ENCODE results near the gene SAE1.
A peak's percentile ranks its signal among the peaks of the same experiment; 100 is the strongest.
"Not testable (repeated sequence)": the region's sequence is repeated elsewhere in the genome, so short reads cannot be mapped to it uniquely, and the experiment has no call there.

Gene SAE1

DNA sequence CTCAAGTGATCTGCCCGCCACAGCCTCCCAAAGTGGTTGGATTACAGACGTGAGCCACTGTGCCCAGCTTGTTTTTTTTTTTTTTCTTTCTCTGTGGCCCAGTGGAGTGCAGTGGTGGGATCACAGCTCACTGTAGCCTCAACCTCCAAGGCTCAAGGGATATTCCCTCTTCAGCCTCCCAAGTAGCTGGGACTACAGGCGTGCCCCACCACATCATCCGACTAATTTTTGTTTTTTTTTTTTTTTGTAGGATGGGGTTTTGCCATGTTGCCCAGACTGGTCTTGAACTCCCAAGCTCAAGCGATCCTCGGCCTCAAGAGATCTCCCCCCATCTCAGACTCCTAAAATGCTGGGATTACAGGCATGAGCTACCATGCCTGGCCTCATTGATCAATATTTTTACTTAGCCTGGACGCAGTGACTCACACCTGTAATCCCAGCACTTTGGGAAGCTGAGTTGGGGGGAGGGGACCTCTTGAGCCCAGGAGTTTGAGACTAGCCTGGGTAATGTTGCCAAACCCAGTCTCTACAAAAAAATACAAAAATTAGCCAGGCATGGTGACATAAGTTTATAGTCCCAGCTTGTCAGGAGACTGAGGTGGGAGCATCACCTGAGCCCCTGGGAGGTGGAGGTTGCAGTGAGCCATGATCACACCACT, 1.7 kb downstream of the SAE1 start:
- DNase-seq, result no peak

DNA sequence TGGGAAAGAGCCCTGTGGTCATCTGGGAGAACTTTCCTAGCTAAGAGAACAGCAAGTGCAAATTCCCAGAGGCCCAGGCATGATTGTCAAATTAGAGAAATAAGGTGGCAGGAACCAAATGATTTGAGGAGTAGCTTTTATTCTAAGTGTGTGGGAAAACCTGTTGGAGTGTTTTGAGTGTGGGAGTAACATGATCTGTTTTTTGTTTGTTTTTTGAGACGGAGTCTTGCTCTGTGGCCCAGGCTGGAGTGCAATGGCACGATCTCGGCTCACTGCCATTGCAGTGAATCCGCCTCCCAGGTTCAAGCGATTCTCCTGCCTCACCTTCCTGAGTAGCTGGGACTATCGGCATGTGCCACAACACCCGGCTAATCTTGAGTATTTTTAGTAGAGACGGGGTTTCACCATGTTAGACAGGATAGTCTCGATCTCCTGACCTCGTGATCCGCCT, 2.4 kb downstream of the SAE1 start:
- DNase-seq, result peak; percentile 47

DNA sequence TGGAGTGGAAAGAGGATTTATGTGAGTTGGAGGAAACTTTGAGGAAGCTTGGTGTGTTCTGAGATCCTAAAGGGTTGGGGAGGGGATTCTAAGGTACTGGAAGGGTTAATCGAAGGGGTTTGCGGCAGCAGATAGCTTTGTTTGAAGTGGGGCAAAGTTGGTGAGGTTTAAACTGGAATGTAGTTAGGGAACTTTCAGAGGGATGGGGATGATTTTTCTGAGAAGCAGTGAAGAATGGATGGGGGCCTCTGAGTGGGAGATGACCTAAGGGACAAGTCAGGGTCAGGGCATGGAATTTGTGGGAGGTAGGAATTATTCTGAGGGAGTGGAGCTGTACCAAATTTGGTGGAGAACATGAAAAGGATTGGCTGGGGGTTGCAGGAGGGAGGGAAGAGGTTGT, 3.9 kb downstream of the SAE1 start:
- no peak for DNase-seq

DNA sequence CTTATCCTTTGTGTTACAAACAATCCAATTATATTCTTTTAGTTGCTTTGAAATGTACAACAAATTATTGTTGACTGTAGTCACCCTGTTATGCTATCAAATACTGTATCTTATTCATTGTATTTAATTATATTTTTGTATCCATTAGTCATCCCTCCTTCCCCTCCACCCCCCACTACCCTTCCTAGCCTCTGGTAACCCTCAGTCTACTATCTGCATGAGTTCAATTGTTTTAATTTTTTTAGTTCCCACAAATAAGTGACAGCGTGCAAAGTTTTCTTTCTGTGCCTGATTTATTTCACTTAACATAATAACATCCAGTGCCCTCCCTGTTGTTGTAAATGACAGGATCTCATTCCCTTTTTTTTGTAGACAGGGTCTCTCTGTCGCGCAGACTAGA, 4.5 kb downstream of the SAE1 start:
- DNase-seq, result no peak

DNA sequence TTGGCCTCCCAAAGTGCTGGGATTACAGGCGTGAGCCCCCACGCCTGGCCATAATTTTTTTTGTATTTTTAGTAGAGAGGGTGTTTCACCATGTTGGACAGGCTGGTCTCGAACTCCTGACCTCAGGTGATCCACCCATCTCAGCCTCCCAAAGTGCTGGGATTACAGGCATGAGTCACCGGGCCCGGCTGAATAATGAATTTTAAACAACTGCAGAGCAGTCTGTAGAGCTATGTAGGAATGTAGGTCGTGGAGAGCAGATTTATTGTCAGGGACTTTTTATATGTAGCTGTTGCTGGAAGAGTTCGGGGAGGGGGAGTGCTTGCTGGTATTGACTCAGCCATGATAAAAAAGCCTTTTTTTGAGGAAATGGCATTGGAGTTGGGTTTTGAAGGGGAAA, 10.6 kb downstream of the SAE1 start:
- not testable (repeated sequence) for DNase-seq

DNA sequence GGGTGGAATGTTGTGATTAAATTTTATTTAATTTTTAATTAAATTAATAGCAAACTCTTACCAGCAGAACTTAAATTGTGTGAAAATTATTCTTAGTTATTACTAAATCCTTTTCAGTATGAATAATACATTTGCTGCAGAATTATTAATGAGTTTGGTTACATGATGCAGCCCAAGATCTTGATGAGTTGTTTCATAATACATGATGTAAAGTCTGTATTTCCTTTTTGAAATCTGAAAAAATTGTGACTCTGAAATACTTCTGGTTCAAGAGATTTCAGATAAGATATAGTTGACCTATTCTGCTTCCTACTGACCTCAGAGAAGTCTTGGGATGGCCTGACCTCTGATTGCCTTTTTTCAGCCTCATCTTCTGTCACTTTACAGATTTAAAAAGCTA, 11.1 kb downstream of the SAE1 start:
- DNase-seq, result no peak

DNA sequence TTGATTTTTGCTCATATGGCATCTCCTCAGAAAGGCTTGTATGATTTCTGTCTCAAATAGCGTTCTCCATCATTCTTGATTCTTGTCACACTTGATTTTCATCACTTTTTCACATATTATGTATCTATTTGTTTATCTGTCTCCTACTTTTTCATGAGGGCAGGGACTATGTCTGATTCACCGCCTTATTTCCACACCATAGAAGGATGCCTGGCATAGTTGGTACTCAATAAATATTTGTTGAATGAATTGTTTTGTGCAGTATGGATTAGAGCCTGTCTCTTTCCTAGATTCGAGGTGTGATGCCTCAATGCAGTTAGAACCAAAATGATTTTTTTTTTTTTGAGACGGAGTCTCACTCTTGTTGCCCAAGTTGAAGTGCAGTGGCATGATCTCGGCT, 12.1 kb downstream of the SAE1 start:
- DNase-seq, result no peak

DNA sequence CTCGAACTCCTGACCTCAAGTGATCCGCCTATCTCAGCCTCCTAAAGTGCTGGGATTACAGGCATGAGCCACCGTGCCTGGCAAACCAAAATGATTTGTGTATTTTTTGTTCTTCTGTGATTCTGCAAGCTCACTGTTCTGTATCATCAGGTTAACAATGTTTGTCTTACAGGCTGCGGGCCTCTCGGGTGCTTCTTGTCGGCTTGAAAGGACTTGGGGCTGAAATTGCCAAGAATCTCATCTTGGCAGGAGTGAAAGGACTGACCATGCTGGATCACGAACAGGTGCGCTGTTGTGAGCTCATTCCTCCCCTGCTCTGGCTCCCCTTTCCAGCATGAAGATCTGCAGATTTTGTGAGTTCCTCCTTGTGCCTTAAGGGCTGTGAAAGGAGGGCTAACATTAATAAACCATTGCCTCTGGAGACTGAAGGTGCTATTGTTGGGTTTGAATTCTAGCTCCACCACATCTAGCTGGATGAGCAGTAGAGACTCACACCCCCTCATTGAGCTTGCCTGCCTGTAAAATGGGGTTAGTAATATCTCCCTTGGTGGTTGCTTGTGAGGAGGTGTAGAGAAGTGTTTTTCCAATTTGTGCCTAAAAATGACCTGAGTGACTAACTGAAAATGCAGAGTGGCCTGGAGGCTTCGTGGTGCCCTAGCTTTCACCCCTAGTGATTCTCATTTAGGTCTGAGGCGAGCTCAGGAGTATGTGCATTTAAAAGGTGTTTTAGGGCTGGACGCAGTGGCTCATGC, 12.9 kb downstream of the SAE1 start:
- no peak for DNase-seq

DNA sequence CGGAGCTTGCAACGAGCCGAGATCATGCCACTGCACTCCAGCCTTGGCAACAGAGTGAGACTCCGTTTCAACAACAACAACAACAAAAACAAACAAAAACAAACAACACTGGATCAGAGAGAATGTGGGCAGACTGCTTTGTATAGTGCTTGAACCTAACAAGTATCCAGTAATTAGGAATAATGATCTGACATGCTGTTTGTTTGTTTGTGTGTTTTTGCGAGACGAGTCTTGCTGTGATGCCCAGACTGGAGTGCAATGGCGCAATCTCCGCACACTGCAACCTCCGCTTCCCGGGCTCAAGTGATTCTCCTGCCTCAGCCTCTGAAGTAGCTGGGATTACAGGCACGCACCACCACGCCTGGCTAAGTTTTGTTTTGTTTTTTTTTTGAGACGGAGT, 14.0 kb downstream of the SAE1 start:
- DNase-seq, result no peak

DNA sequence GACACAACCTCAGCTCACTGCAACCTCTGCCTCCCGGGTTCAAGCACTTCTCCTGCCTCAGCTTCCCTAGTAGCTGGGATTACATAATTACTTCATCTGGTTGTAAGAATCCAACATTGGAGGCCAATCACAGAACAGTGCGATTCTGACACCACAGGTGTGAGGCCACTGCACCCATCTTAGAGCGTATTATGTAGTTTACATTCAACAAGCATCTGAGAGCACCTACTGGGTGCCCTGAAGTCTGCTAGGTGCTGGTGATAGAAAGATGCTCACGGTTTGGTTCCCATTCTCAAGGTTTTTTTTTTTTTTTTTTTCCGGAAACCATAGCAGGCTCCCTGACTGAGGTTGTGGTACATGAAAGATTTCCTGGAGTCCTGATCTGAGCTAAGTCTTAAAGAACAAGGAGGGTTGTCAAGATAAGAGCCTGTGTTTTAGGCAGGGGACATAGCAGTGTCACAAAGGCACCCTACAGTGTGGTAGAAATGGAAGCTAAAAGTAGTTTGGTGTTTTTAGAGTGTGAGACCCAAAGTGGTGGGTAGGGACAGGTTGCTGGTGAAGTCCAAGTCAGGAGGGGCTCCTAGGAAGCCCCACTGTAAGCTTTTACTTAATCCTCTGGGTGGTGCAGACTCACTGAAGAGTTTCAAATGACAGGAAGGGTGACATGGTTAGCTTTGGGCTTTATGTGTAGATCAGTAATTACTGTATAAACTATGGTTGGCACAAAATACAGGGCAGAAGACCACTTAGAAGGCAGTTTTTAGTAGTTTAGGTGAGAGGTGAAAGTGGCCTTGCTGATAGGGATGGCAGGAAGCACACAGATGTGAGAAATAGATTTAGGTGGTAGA, 15.2 kb downstream of the SAE1 start:
- DNase-seq, result no peak

DNA sequence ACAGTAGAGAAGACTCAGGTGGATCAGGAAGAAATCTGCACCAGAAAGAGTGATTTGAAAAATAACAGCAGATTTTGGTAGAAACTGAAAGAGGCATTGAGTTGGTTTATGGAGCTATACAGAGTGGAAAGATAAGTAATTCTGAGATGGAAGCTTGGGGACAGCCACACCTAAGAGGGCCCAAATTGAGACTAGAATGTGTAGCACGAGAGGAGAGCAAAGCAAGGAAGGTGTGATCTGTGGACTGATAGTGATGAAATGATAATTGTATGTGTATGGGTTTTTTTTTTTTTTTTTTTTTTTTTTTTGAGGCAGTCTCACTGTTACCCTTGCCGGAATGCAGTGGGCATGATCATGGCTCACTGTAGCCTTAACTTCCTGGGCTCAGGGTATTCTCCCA, 16.3 kb downstream of the SAE1 start:
- DNase-seq, result no peak

DNA sequence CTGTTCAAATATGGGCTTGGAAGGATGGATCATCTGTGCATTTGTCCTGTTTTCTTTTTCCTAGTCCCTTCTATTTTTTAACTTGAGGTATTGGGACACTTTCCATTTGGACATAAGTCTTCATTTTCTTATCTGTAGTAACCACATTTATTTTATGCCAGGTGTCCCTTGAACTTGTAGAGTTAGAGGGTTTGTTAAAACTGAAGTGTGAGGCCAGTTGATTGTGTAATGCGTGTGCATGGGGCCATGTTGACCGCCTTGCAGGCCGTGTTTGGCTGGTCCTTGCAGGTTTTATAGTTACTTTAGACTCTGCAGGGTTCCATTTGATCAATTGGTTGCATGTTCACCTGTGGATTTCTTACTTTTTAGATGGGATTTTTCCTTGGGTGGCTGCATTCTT, 21.0 kb downstream of the SAE1 start:
- DNase-seq, result no peak

DNA sequence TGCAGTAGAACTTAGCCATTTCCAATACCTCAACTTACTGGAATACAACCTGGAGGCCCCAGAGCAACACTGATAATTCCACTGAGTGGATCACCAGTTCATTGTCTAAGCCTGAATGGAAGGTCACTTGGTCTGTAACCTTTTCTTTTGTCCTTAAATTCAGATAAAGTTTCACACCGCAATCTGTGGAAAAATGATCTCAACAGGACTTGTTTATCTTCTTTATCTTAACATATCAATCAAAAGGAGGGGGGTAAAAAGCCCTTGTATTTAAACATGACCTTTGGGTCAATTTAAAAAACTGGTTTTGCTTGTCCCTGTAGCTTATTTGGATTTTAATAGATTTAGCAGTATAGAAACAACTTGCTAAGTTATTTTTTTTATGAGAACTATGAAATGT, 21.6 kb downstream of the SAE1 start:
- DNase-seq, result no peak

DNA sequence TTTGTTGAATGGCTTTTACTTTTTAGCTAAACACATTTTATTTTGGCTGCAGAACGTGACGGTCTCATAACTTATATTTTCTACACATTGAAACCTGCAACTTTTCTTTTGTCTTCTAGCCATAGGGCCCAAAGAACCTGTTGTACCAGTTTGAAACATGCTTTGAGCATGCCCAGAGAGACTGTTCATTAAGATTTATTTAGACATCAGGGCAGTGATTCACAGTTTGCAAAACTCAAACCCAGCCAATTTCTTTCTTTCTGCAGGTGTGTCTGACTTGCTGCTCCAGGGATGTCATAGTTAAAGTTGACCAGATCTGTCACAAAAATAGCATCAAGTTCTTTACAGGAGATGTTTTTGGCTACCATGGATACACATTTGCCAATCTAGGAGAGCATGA, 22.0 kb downstream of the SAE1 start:
- DNase-seq, result no peak

DNA sequence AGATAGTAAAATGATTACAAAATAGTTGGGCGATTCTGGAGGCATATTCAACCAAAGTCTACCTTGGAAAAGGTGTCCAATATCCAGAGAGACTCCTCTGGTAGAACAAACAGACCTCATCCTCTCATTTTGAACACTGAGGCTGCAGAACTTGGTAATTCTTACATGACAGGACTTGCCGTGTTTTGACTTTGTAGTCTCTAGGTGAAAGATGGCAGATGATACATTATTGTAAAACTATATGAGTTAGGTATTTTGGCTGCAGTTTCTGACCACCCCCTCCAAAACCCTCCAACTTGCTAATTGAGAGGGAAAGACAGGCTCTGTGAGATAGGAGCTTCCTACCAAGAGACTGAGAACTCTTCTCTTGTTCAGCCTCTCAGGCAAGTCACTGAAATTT, 22.6 kb downstream of the SAE1 start:
- DNase-seq, result no peak

DNA sequence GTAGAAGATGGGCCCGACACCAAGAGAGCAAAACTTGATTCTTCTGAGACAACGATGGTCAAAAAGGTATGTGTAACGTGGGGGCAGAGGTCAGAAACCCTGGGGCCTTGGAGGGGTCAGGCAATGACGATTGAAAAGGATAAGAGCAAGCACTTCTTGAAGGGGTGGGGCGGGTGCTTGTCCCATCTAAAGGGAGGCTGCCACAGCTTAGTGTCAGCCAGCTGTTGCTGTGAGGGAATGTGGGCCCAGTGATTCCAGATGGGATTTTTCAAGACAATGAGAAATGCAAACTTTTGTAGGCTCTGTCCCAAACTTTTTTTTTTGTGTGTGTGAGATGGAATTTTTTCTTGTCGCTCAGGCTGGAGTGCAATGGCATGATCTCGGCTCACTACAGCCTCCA, 24.5 kb downstream of the SAE1 start:
- DNase-seq, result no peak

DNA sequence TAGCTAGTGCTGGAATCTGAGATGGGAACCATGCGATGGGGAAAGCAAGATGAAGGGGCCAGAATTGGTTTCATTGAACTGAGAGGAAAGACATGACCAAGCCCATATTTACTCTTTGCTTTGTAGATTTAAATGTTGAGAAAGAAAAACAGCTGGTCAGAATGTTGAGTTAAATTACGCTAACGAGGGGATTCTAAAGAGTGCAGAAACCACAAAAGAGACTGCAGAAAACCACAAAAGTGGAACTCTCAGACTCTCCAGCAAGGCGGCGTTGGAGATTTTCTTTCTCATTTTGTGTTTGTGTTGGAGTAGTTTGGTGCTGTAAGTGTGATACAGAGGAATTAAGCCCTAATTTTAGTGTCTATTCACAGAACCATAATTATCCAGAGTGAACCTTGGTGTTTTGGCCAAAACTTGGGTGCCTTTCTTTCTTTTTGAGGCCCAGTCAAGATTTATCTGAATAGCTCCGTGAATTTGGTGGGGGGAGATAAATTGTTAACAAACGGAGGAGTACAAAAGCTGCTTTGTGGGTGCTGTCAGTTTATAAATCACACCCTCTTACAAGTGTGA, 26.3 kb downstream of the SAE1 start:
- DNase-seq, result peak; percentile 19

DNA sequence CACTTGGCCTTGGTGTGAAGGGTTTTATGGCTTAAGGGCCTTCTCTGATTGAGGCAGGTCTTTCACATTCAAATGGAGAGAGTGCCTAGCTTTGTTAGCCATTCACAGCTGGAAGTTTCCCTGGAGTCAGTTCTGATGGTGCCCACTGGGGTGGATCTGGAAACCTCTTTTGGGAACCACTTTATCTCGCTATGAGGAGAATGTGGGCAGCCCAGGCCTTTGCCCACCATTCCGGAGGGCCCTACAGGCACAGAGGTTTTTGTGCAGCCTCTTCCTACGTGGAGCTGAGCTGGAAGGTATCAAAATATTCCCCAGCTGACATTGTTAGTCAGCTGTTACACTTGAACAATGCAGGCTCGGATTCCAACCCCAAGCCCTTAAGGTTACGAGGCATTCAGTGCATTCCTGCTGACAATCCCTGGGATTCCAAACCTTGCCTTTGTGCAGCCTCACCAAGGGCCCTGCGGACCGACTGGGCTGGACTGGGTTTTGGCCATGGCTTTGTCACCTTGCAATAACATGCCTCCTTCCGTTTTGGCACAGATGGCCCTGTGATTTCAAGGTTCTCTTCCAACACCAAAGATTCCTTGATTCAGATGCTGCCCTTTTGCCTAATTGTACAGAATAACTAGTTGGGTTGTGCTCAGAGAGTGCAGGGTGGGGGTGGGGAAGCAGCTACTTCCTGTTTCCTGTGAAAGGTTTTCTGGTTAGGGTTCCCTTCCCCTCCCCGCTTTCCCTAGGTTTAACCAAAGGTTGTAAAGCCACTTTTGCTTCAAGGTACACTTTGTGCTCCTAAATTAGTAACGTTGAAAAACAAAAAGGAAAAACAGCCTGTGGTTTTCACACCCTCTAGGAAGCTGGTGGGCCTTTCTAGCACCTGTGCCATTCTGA, 27.0 kb downstream of the SAE1 start:
- DNase-seq, result no peak

DNA sequence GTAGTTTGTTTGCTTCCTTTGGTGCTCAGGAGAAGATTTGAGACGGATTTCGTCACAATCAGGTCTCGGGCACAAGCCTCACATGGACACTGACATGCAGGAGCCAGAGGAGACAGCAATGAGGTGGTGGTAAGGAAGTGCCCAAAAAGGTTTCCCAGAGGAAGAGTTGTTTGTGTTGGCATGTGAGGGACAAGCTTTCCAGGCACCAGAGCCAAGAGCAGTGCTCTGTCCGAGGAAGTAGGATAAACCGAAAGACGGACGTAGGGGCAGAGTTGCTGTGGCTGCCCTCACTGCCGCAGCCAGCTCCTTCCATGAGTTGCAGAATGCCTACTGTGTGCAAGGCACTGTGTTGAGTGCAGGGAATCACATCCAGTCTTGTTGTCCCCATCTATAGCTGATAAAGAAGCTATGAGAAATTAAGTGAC, 27.7 kb downstream of the SAE1 start:
- DNase-seq, result no peak

DNA sequence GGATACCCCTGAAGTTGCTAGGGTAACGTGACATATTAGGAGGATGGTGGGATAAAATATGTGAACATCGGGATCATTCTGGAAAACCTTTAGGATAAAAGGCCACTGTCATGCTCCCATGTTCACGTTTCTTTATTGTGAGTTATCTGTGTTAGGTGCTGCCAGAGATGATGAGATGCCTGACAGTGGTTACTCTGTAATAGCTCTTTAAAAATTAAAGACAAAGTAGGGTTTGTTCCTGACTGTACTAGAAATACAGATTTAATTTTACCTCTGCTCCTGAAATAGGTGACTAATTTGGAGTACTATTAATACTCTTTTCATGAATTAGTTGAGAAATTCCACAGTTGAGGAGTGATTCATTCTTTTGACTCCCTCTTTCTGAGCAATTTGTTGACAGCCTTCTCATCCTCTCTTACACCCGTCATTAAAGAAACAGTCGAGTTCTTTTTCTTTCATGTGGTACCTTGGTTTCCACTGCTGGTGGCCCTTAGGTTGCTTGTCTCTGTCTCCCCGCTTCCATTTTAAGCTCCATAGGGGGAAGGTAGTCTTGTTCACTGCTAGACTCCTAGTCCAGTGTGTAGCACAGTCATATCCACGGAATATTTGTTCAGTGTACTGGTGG, 28.4 kb downstream of the SAE1 start:
- no peak for DNase-seq

DNA sequence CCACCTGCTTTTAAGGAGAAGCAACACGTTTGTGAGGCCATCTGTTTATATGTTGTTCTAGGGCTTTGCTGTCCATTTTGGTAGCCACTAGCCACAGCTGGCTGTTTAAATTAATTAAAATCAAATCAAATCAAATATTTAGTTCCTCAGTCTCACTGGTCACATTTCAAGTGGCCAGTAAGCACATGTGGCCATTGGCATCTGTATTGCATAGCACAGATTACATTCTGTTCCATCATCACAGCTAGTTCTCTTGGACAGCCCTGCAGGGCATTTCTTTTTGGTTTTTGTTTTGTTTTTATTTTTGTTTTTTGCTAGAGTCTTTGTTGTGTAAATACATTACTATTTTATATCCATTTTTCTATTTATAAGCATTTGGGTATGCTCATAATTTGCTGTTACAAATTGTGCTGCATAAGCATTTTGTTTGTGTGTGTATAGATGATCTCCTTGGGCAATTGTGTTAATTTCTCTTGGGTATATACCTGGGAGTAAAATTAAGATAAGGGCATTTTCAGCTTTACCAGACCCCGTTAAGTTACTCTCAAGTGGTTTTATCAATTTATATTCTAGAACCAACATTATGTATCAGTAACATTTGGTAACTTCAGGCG, 31.3 kb downstream of the SAE1 start:
- DNase-seq, result no peak

DNA sequence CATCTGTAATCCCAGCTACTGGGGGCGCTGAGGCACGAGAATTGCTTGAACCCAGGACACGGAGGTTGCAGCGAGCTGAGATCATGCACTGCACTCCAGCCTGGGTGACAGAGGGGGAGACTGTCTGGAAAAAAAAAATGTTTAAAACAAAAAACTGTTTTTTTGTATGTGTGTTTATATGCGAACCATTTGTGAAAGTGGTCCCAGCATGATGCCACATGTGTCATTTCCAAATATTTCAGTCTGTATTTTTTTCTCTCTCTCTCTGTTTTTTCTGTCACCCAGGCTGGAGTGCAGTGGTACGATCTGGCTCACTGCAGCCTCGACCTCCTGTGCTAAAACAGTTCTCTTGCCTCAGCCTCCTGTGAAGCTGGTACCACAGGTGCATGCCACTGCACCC, 37.4 kb downstream of the SAE1 start:
- no peak for DNase-seq
